Measurements from ENCODE around the gene ZNF324B. TPM values are rescaled to one million over a fixed set of nuclear protein-coding genes. Genes with fewer than 3 reads are reported as not detected.

The ZNF324B gene
- total RNA-seq, 1 experiment from 2014 or later = 4.6 TPM

GRCh38 chr19:58473775-58474174 is 22.4 kb downstream of the ZNF324B start:
- BruUV-seq (replicated peaks) = no TSS peak
- H3K27me3 Mint-ChIP-seq (ENCODE audit: insufficient read depth, unreplicated experiment) = no peaks in the 10 kb centered on the region
- Histone ChIP-seq H3K4me3 (ENCODE audit: low read depth, low read length) (no peak overlapping the region), H3K9me3 (no peaks in the 10 kb centered on the region), H3K4me1 (peaks cover 5% of the 10 kb centered on the region; the same call in 1 of the 2 replicates), H3K36me3 (ENCODE audit: control insufficient read depth, insufficient read depth, low read length) (peaks cover 1% of the 10 kb centered on the region; the same call in 1 of the 2 replicates), H3K27me3 (replicated peaks; ENCODE audit: control insufficient read depth, insufficient read depth, low read length) (no peaks in the 10 kb centered on the region)
- ChIA-PET POLR2A (no interaction called here), CTCF (no interaction called here)
- no peaks in the 10 kb centered on the region for H3K9me3 Mint-ChIP-seq (ENCODE audit: unreplicated experiment)
- TF ChIP-seq CTCF (IDR thresholded peaks at IDR 0.05; ENCODE audit: insufficient read depth in 1 of 2, low read depth in 1 of 2, low read length in 1 of 2, severe bottlenecking in 1 of 2, unreplicated experiment in 1 of 2) = no peak
- DNase-seq = no peak
- H3K4me3 Mint-ChIP-seq (ENCODE audit: unreplicated experiment) = no peak overlapping the region
- H3K27ac Mint-ChIP-seq (ENCODE audit: unreplicated experiment) = no peak overlapping the region
- no peaks in the 10 kb centered on the region for H3K4me1 Mint-ChIP-seq (ENCODE audit: low read depth, unreplicated experiment)
- peaks cover 42% of the 10 kb centered on the region for H3K36me3 Mint-ChIP-seq (ENCODE audit: insufficient read depth, unreplicated experiment)
- intact Hi-C loops (cut with micrococcal nuclease; ENCODE audit: unreplicated experiment) = loop anchor here (2.0 kb wide), 1 partner anchor 73 kb away; no protein-coding TSS in a partner anchor

- no peaks in the 10 kb centered on the region for H3K9me3 Mint-ChIP-seq (ENCODE audit: unreplicated experiment)
- H3K36me3 Mint-ChIP-seq (ENCODE audit: insufficient read depth, unreplicated experiment) = peaks cover 42% of the 10 kb centered on the region
- ChIA-PET POLR2A (interaction anchor here (1.3 to 1.5 kb wide), 2 partner anchors 8 to 69 kb away, joined by 3 read pairs; partner anchors contain the start of gene TRIM28), CTCF (no interaction called here)
- no peak for DNase-seq
- no peaks in the 10 kb centered on the region for H3K4me1 Mint-ChIP-seq (ENCODE audit: low read depth, unreplicated experiment)
- TF ChIP-seq CTCF (IDR thresholded peaks at IDR 0.05; ENCODE audit: insufficient read depth in 1 of 2, low read depth in 1 of 2, low read length in 1 of 2, severe bottlenecking in 1 of 2, unreplicated experiment in 1 of 2) = no peak
- peak overlapping the region; percentile 79 for H3K4me3 Mint-ChIP-seq (ENCODE audit: unreplicated experiment)
- peaks cover 1% of the 10 kb centered on the region; the same call in 1 of the 2 replicates for H3K36me3 ChIP-seq (ENCODE audit: control insufficient read depth, insufficient read depth, low read length)
- H3K4me3 ChIP-seq (ENCODE audit: low read depth, low read length) = no peak overlapping the region
- no peaks in the 10 kb centered on the region for H3K27me3 Mint-ChIP-seq (ENCODE audit: insufficient read depth, unreplicated experiment)
- intact Hi-C loops (cut with micrococcal nuclease; ENCODE audit: unreplicated experiment) = loop anchor here (2.0 kb wide), 1 partner anchor 74 kb away; no protein-coding TSS in a partner anchor
- peaks cover 5% of the 10 kb centered on the region; the same call in 1 of the 2 replicates for H3K4me1 ChIP-seq
- no peak overlapping the region for H3K27ac Mint-ChIP-seq (ENCODE audit: unreplicated experiment)
- H3K9me3 ChIP-seq = no peaks in the 10 kb centered on the region
- no peaks in the 10 kb centered on the region for H3K27me3 ChIP-seq (replicated peaks; ENCODE audit: control insufficient read depth, insufficient read depth, low read length)
- no TSS peak for BruUV-seq (replicated peaks)
Observed at GRCh38 chr19:58474291-58474996, 23.0 kb downstream of the ZNF324B start.

GRCh38 chr19:58474997-58475713 is 23.7 kb downstream of the ZNF324B start:
- Mint-ChIP-seq H3K27me3 (ENCODE audit: insufficient read depth, unreplicated experiment) (no peaks in the 10 kb centered on the region), H3K27ac (ENCODE audit: unreplicated experiment) (peak overlapping the region; percentile 85), H3K4me3 (ENCODE audit: unreplicated experiment) (peak overlapping the region; percentile 79), H3K4me1 (ENCODE audit: low read depth, unreplicated experiment) (no peaks in the 10 kb centered on the region), H3K9me3 (ENCODE audit: unreplicated experiment) (no peaks in the 10 kb centered on the region), H3K36me3 (ENCODE audit: insufficient read depth, unreplicated experiment) (peaks cover 42% of the 10 kb centered on the region)
- H3K4me1 ChIP-seq = peaks cover 5% of the 10 kb centered on the region; the same call in 1 of the 2 replicates
- H3K4me3 ChIP-seq (ENCODE audit: low read depth, low read length) = peak overlapping the region; percentile 71
- DNase-seq = no peak
- ChIA-PET CTCF (no interaction called here), POLR2A (interaction anchor here (1.0 to 1.5 kb wide), 4 partner anchors 9 to 113 kb away, joined by 3 to 6 read pairs (median 4); partner anchors contain the start of genes TRIM28, ZNF497 and ZNF584)
- intact Hi-C loops (cut with micrococcal nuclease; ENCODE audit: unreplicated experiment) = loop anchor here (1.0 to 2.0 kb wide), 3 partner anchors 8 to 74 kb away; partner anchors contain the start of gene ZNF324
- H3K9me3 ChIP-seq = no peaks in the 10 kb centered on the region
- TSS peak; percentile 30 for BruUV-seq (replicated peaks)
- TF ChIP-seq CTCF (IDR thresholded peaks at IDR 0.05; ENCODE audit: insufficient read depth in 1 of 2, low read depth in 1 of 2, low read length in 1 of 2, severe bottlenecking in 1 of 2, unreplicated experiment in 1 of 2) = no peak
- H3K27me3 ChIP-seq (replicated peaks; ENCODE audit: control insufficient read depth, insufficient read depth, low read length) = no peaks in the 10 kb centered on the region
- H3K36me3 ChIP-seq (ENCODE audit: control insufficient read depth, insufficient read depth, low read length) = peaks cover 1% of the 10 kb centered on the region; the same call in 1 of the 2 replicates
